OCI-LY7 (cell line): ENCODE data around the gene IFNA2. TPM values are rescaled to one million over a fixed set of nuclear protein-coding genes. Genes with fewer than 3 reads are reported as not detected.

ENCODE experiments used
- BruUV-seq: library from RNA; stranded (reverse); fragments of 400-500 nt; replicated peaks from 2 replicates; lab custom pipeline; 2021; lab: Mats Ljungman, UMichigan
- CTCF ChIA-PET: fragments of 300-600 bp; sonication (Branson Sonifier 250); formaldehyde crosslinking; loops from one replicate; lab custom pipeline; 2022; ENCODE audit warnings: antibody characterized with exemption; ENCODE audit not compliant: unreplicated experiment; lab: Charles Lee
- POLR2A ChIA-PET: fragments of 300-600 bp; sonication (Branson Sonifier 250); formaldehyde crosslinking; loops from one replicate; lab custom pipeline; 2022; ENCODE audit warnings: antibody characterized with exemption; lab: Charles Lee
- DNase-seq: peaks from one replicate; pipeline ENCODE4 v3.0.0-alpha.2; 2015; ENCODE audit warnings: low spot score
- H2AFZ ChIP-seq: fragments of 200-600 bp; sonication (generic), shearing (Covaris generic); 2 replicates; pipeline ENCODE4 v1.6.1; 2014; ENCODE audit warnings: mild to moderate bottlenecking, antibody characterized with exemption, low read length, moderate library complexity
- H3K27ac ChIP-seq: fragments of 200-600 bp; sonication (generic); 2 replicates; pipeline ENCODE4 v1.5.1; 2014; ENCODE audit warnings: mixed run types, low read depth, mild to moderate bottlenecking, moderate library complexity, low read length, inconsistent platforms; ENCODE audit not compliant: poor library complexity, severe bottlenecking
- H3K36me3 ChIP-seq: fragments of 200-600 bp; sonication (generic); 2 replicates; pipeline ENCODE4 v1.6.1; 2014; ENCODE audit warnings: mild to moderate bottlenecking, antibody characterized with exemption, low read length, moderate library complexity, mixed read lengths; ENCODE audit not compliant: insufficient read depth
- H3K4me1 ChIP-seq: fragments of 200-600 bp; sonication (generic); 2 replicates; pipeline ENCODE4 v1.5.1; 2014; ENCODE audit warnings: mild to moderate bottlenecking, low read length; ENCODE audit not compliant: insufficient read depth, poor library complexity, severe bottlenecking
- H3K4me2 ChIP-seq: fragments of 200-600 bp; sonication (generic); 2 replicates; pipeline ENCODE4 v1.6.1; 2014; ENCODE audit warnings: mild to moderate bottlenecking, low read length
- H3K4me3 ChIP-seq: fragments of 200-600 bp; sonication (generic); 2 replicates; pipeline ENCODE4 v1.5.1; 2014; ENCODE audit warnings: mild to moderate bottlenecking, low read depth, low read length; ENCODE audit not compliant: poor library complexity, severe bottlenecking
- H3K79me2 ChIP-seq: fragments of 200-600 bp; sonication (generic); 2 replicates; pipeline ENCODE4 v1.6.1; 2016; ENCODE audit warnings: low read depth, mild to moderate bottlenecking, low read length, moderate library complexity, mixed read lengths; ENCODE audit not compliant: insufficient read depth
- H3K9me2 ChIP-seq: fragments of 200-600 bp; sonication (generic); 2 replicates; pipeline ENCODE4 v1.6.1; 2016; ENCODE audit warnings: mild to moderate bottlenecking, low read length, mixed read lengths; ENCODE audit not compliant: insufficient read depth
- H3K9me3 ChIP-seq: fragments of 200-600 bp; sonication (generic); 2 replicates; pipeline ENCODE4 v1.6.1; 2014; ENCODE audit warnings: mild to moderate bottlenecking, mixed run types, low read length, mixed read lengths
- H4K20me1 ChIP-seq: fragments of 200-600 bp; sonication (generic); 2 replicates; pipeline ENCODE4 v1.6.1; 2014; ENCODE audit warnings: mild to moderate bottlenecking, antibody characterized with exemption, low read length, moderate library complexity, mixed read lengths; ENCODE audit not compliant: insufficient read depth
- CTCF ChIP-seq: fragments of 200-600 bp; sonication (generic); conservative IDR thresholded peaks from 2 replicates; pipeline ENCODE4 v1.5.1; 2014; ENCODE audit warnings: mild to moderate bottlenecking, antibody characterized with exemption, low read length, moderate library complexity, mixed read lengths
- EZH2phosphoT487 ChIP-seq: fragments of 200-600 bp; sonication (generic); IDR thresholded peaks from 2 replicates; pipeline ENCODE4 v1.6.1; 2018; ENCODE audit warnings: low read depth, borderline replicate concordance, mild to moderate bottlenecking, mixed run types, antibody characterized with exemption, low read length, moderate library complexity, mixed read lengths
- intact Hi-C: fragments of 100-400 bp; cut with micrococcal nuclease; formaldehyde crosslinking; loops from one replicate; pipeline ENCODE4 v1.10.0; 2022; ENCODE audit not compliant: unreplicated experiment
- total RNA-seq, 2 experiments: library from RNA; depleted of rRNA in 1 of 2; stranded (reverse); fragments of >200 nt in 1 of 2; shearing (Covaris generic) in 1 of 2; gene quantifications; 2 replicates each; pipeline ENCODE4 v1.2.3, GENCODE V29; 2014 to 2022

The IFNA2 gene
- total RNA-seq, 2 experiments from 2014 or later: not detected

GRCh38 chr9:21334701-21335632 lies 50.2 kb downstream of the IFNA2 start, which contains the start of gene KLHL9:
Gene KLHL9 (minus strand): TSS chr9:21335404. CDS start chr9:21334859, 545 bp downstream.
- CTCF ChIA-PET: interaction anchor here (0.7 kb wide), 2 partner anchors 9 to 12 kb away, joined by 3 read pairs; no protein-coding TSS in a partner anchor
- Histone ChIP-seq H3K4me2 (peak within 1 kb of the TSS; percentile 93), H3K27ac (peak within 1 kb of the TSS; percentile 62), H3K9me3 (no peaks in the 10 kb centered on the region), H3K9me2 (no peaks in the 10 kb centered on the region), H3K79me2 (peaks cover 56% of the 10 kb centered on the region), H2AFZ (peak within 1 kb of the TSS; percentile 99), H3K4me3 (peak within 1 kb of the TSS; percentile 83), H3K4me1 (peaks cover 45% of the 10 kb centered on the region), H4K20me1 (peaks cover 23% of the 10 kb centered on the region; the same call in 1 of the 2 replicates), H3K36me3 (peaks cover 36% of the 10 kb centered on the region)
- POLR2A ChIA-PET: interaction anchor here (0.5 to 2.1 kb wide), 13 partner anchors 9 to 837 kb away, joined by 3 to 10 read pairs (median 3); no protein-coding TSS in a partner anchor
- DNase-seq: peak; percentile 92
- intact Hi-C loops: loop anchor here (1.0 to 10.0 kb wide), 4 partner anchors 468 to 910 kb away; partner anchors contain the start of genes CDKN2A, CDKN2B-AS1 and FOCAD
- TF ChIP-seq CTCF (no peak), EZH2phosphoT487 (no peak)
- BruUV-seq: TSS peak; percentile 61

Other genes with a start within 250 kb of the IFNA2 start
- gene IFNW1, start 243.6 kb downstream of the IFNA2 start, total RNA-seq (2014; rRNA removed; shearing (Covaris generic)): not detected in 2 replicates
- not detected in 2 replicates for gene IFNW1, start 243.6 kb downstream of the IFNA2 start, total RNA-seq (2022)
- gene IFNA21, start 218.7 kb downstream of the IFNA2 start, total RNA-seq (2014; rRNA removed; shearing (Covaris generic)): not detected in 2 replicates
- not detected in 2 replicates for gene IFNA21, start 218.7 kb downstream of the IFNA2 start, total RNA-seq (2022)
- gene IFNA4, start 197.8 kb downstream of the IFNA2 start, total RNA-seq (2014; rRNA removed; shearing (Covaris generic)): not detected in 2 replicates
- not detected in 2 replicates for gene IFNA4, start 197.8 kb downstream of the IFNA2 start, total RNA-seq (2022)
- gene IFNA7, start 183.2 kb downstream of the IFNA2 start, total RNA-seq (2014; rRNA removed; shearing (Covaris generic)): not detected in 2 replicates
- not detected in 2 replicates for gene IFNA7, start 183.2 kb downstream of the IFNA2 start, total RNA-seq (2022)
- gene IFNA10, start 178.3 kb downstream of the IFNA2 start, total RNA-seq (2014; rRNA removed; shearing (Covaris generic)): not detected in 2 replicates
- not detected in 2 replicates for gene IFNA10, start 178.3 kb downstream of the IFNA2 start, total RNA-seq (2022)
- gene IFNA16, start 168.1 kb downstream of the IFNA2 start, total RNA-seq (2014; rRNA removed; shearing (Covaris generic)): not detected in 2 replicates
- not detected in 2 replicates for gene IFNA16, start 168.1 kb downstream of the IFNA2 start, total RNA-seq (2022)
- not detected in 2 replicates for gene IFNA17, start 157.2 kb downstream of the IFNA2 start, total RNA-seq (2014; rRNA removed; shearing (Covaris generic))
- gene IFNA17, start 157.2 kb downstream of the IFNA2 start, total RNA-seq (2022): not detected in 2 replicates
- gene IFNA14, start 145.4 kb downstream of the IFNA2 start, total RNA-seq (2014; rRNA removed; shearing (Covaris generic)): not detected in 2 replicates
- not detected in 2 replicates for gene IFNA14, start 145.4 kb downstream of the IFNA2 start, total RNA-seq (2022)
- gene IFNA5, start 80.1 kb downstream of the IFNA2 start, total RNA-seq (2014; rRNA removed; shearing (Covaris generic)): not detected in 2 replicates
- gene IFNA5, start 80.1 kb downstream of the IFNA2 start, total RNA-seq (2022): not detected in 2 replicates
- 19.3 and 19.9 TPM in 2 replicates for gene KLHL9, start 50.0 kb downstream of the IFNA2 start, total RNA-seq (2014; rRNA removed; shearing (Covaris generic))
- 18.5 and 21.1 TPM in 2 replicates for gene KLHL9, start 50.0 kb downstream of the IFNA2 start, total RNA-seq (2022)
- not detected in 2 replicates for gene IFNA6, start 34.5 kb downstream of the IFNA2 start, total RNA-seq (2014; rRNA removed; shearing (Covaris generic))
- gene IFNA6, start 34.5 kb downstream of the IFNA2 start, total RNA-seq (2022): not detected in 2 replicates
- gene IFNA13, start 17.3 kb downstream of the IFNA2 start, total RNA-seq (2014; rRNA removed; shearing (Covaris generic)): not detected in 2 replicates
- not detected in 2 replicates for gene IFNA13, start 17.3 kb downstream of the IFNA2 start, total RNA-seq (2022)
- not detected in 2 replicates for gene IFNA8, start 23.7 kb upstream of the IFNA2 start, total RNA-seq (2014; rRNA removed; shearing (Covaris generic))
- not detected in 2 replicates for gene IFNA8, start 23.7 kb upstream of the IFNA2 start, total RNA-seq (2022)
- not detected in 2 replicates for gene IFNA1, start 55.0 kb upstream of the IFNA2 start, total RNA-seq (2014; rRNA removed; shearing (Covaris generic))
- not detected in 2 replicates for gene IFNA1, start 55.0 kb upstream of the IFNA2 start, total RNA-seq (2022)
- not detected in 2 replicates for gene IFNE, start 96.9 kb upstream of the IFNA2 start, total RNA-seq (2014; rRNA removed; shearing (Covaris generic))
- gene IFNE, start 96.9 kb upstream of the IFNA2 start, total RNA-seq (2022): not detected in 2 replicates